DND-41 (cell line): ENCODE measurements around the gene FRK.

Source experiments
- ATAC-seq: fragments of 200-7000 bp; cut with Tn5 transposase; 3 replicates; pipeline ENCODE4 v1.9.1; 2021; ENCODE audit warnings: low read depth; ENCODE audit not compliant: insufficient read depth
- DNase-seq: peaks from one replicate; pipeline ENCODE4 v3.0.0-alpha.2; 2020
- H2AFZ ChIP-seq: 2 replicates; pipeline ENCODE4 v1.6.0; 2012; ENCODE audit warnings: low read depth, low read length
- H3K27ac ChIP-seq: 2 replicates; pipeline ENCODE4 v1.5.1; 2012; ENCODE audit warnings: low read length, inconsistent platforms
- H3K27me3 ChIP-seq: fragments of 200-600 bp; sonication (generic); 2 replicates; pipeline ENCODE4 v1.6.0; 2012; ENCODE audit warnings: low read length, mild to moderate bottlenecking, inconsistent platforms; ENCODE audit not compliant: insufficient read depth, poor library complexity
- H3K36me3 ChIP-seq: 2 replicates; pipeline ENCODE4 v1.5.1; 2012; ENCODE audit warnings: low read length, inconsistent platforms; ENCODE audit not compliant: insufficient read depth
- H3K4me1 ChIP-seq: 2 replicates; pipeline ENCODE4 v1.5.1; 2012; ENCODE audit warnings: mild to moderate bottlenecking, low read length; ENCODE audit not compliant: insufficient read depth
- H3K4me2 ChIP-seq: 2 replicates; pipeline ENCODE4 v1.6.0; 2012; ENCODE audit warnings: mild to moderate bottlenecking, moderate library complexity, low read length, inconsistent platforms; ENCODE audit not compliant: insufficient read depth
- H3K4me3 ChIP-seq, 2 experiments: fragments of 200-600 bp in 1 of 2; shearing (Covaris generic) in 1 of 2; 2 replicates each; pipeline ENCODE4 v1.5.1; 2012 to 2016; ENCODE audit warnings: inconsistent platforms in 2 of 2, low read length in 2 of 2, mild to moderate bottlenecking in 2 of 2, low read depth in 1 of 2, moderate library complexity in 1 of 2
- H3K79me2 ChIP-seq: 2 replicates; pipeline ENCODE4 v1.6.0; 2012; ENCODE audit warnings: low read length, inconsistent platforms; ENCODE audit not compliant: insufficient read depth
- H3K9ac ChIP-seq: 2 replicates; pipeline ENCODE4 v1.6.0; 2012; ENCODE audit warnings: low read depth, mild to moderate bottlenecking, inconsistent platforms, low read length, moderate library complexity
- H3K9me3 ChIP-seq: 2 replicates; pipeline ENCODE4 v1.5.1; 2012; ENCODE audit warnings: low read length, moderate library complexity, mild to moderate bottlenecking, inconsistent platforms; ENCODE audit not compliant: insufficient read depth, severe bottlenecking
- H4K20me1 ChIP-seq: 2 replicates; pipeline ENCODE4 v1.6.0; 2012; ENCODE audit warnings: low read length; ENCODE audit not compliant: insufficient read depth
- CTCF ChIP-seq: IDR thresholded peaks from 2 replicates; pipeline ENCODE4 v1.5.1; 2012; ENCODE audit warnings: borderline replicate concordance, low read length, moderate library complexity, mild to moderate bottlenecking; ENCODE audit not compliant: poor library complexity, severe bottlenecking; ENCODE audit errors: extremely low read depth
- EZH2 ChIP-seq: IDR thresholded peaks from 3 replicates; pipeline ENCODE4 v1.6.1; 2012; ENCODE audit warnings: borderline replicate concordance, low read depth, mild to moderate bottlenecking, moderate library complexity, low read length, inconsistent platforms; ENCODE audit not compliant: severe bottlenecking

The FRK gene

GRCh38 chr6:115976321-115976870, 84.3 kb downstream of the FRK start:
- H3K27ac ChIP-seq = no peak overlapping the region
- no peak overlapping the region for H3K4me3 ChIP-seq
- no peak overlapping the region for H3K9ac ChIP-seq
- TF ChIP-seq CTCF (no peak), EZH2 (no peak)
- no peak for ATAC-seq
- H3K4me1 ChIP-seq = no peaks in the 10 kb centered on the region
- no peaks in the 10 kb centered on the region for H3K27me3 ChIP-seq
- no peaks in the 10 kb centered on the region for H3K36me3 ChIP-seq
- no peaks in the 10 kb centered on the region for H4K20me1 ChIP-seq
- no peaks in the 10 kb centered on the region for H3K79me2 ChIP-seq
- DNase-seq = no peak
- H3K4me2 ChIP-seq = no peak overlapping the region
- no peaks in the 10 kb centered on the region for H3K9me3 ChIP-seq
- H2AFZ ChIP-seq = no peak overlapping the region

GRCh38 chr6:115972679-115973078, 88.0 kb downstream of the FRK start:
- no peaks in the 10 kb centered on the region for H3K79me2 ChIP-seq
- no peaks in the 10 kb centered on the region for H4K20me1 ChIP-seq
- H3K27me3 ChIP-seq = no peaks in the 10 kb centered on the region
- no peak overlapping the region for H2AFZ ChIP-seq
- no peaks in the 10 kb centered on the region for H3K4me1 ChIP-seq
- H3K9me3 ChIP-seq = no peaks in the 10 kb centered on the region
- H3K4me2 ChIP-seq = no peak overlapping the region
- no peak overlapping the region for H3K9ac ChIP-seq
- no peak overlapping the region for H3K27ac ChIP-seq
- H3K36me3 ChIP-seq = no peaks in the 10 kb centered on the region
- no peak for TF ChIP-seq CTCF
- no peak for TF ChIP-seq EZH2
- ATAC-seq = no peak
- no peak overlapping the region for H3K4me3 ChIP-seq
- no peak for DNase-seq

- no peak overlapping the region for H3K4me3 ChIP-seq
- H2AFZ ChIP-seq = no peak overlapping the region
- no peaks in the 10 kb centered on the region for H3K79me2 ChIP-seq
- no peaks in the 10 kb centered on the region for H3K9me3 ChIP-seq
- H3K9ac ChIP-seq = no peak overlapping the region
- no peak overlapping the region for H3K4me2 ChIP-seq
- no peaks in the 10 kb centered on the region for H3K27me3 ChIP-seq
- ATAC-seq = no peak
- H3K4me1 ChIP-seq = no peaks in the 10 kb centered on the region
- H3K36me3 ChIP-seq = no peaks in the 10 kb centered on the region
- H4K20me1 ChIP-seq = no peaks in the 10 kb centered on the region
- H3K27ac ChIP-seq = no peak overlapping the region
- DNase-seq = no peak
- TF ChIP-seq CTCF (no peak), EZH2 (no peak)
Measured at GRCh38 chr6:115971785-115972184, 88.9 kb downstream of the FRK start.

GRCh38 chr6:115969930-115970273, 90.8 kb downstream of the FRK start:
- no peaks in the 10 kb centered on the region for H3K27me3 ChIP-seq
- no peak overlapping the region for H2AFZ ChIP-seq
- no peak for ATAC-seq
- H3K27ac ChIP-seq = no peak overlapping the region
- H3K9ac ChIP-seq = no peak overlapping the region
- TF ChIP-seq CTCF = no peak
- no peak for TF ChIP-seq EZH2
- H3K9me3 ChIP-seq = no peaks in the 10 kb centered on the region
- DNase-seq = no peak
- no peaks in the 10 kb centered on the region for H4K20me1 ChIP-seq
- no peak overlapping the region for H3K4me2 ChIP-seq
- H3K79me2 ChIP-seq = no peaks in the 10 kb centered on the region
- H3K4me3 ChIP-seq = no peak overlapping the region
- H3K4me1 ChIP-seq = no peaks in the 10 kb centered on the region
- no peaks in the 10 kb centered on the region for H3K36me3 ChIP-seq
